ENCODE measurements around the gene JKAMP. TPM values are rescaled to one million over a fixed set of nuclear protein-coding genes. Genes with fewer than 3 reads are reported as not detected.

Gene JKAMP
- total and polyA plus RNA-seq, 2 of the 8 experiments (the other 6 are each of a cell fraction or from before 2014, with no cell fraction given), result 34.9 to 182 TPM

DNA sequence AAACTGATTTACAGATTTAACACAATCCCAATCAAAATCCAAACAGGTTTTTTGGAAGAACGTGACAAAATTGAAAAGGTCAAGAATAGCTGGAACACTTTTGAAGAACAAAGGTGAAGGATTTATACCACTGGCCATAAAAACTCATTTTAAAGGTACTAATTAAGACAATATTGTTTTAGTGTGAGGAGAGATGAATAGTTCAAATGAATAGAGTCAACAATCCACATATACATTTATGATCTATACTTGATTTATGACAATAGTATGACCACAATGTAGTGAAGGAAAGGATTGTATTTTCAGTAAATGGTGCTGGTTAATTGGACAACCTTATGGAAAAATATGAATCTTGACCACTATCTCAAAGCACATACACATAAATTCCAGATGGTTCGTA is 63.0 kb downstream of the JKAMP start (continued):
- TF ChIP-seq, protein P1, sequence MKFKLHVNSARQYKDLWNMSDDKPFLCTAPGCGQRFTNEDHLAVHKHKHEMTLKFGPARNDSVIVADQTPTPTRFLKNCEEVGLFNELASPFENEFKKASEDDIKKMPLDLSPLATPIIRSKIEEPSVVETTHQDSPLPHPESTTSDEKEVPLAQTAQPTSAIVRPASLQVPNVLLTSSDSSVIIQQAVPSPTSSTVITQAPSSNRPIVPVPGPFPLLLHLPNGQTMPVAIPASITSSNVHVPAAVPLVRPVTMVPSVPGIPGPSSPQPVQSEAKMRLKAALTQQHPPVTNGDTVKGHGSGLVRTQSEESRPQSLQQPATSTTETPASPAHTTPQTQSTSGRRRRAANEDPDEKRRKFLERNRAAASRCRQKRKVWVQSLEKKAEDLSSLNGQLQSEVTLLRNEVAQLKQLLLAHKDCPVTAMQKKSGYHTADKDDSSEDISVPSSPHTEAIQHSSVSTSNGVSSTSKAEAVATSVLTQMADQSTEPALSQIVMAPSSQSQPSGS (IDR thresholded peaks at IDR 0.05; ENCODE audit: low read length), result no peak
- TF ChIP-seq YY1 (IDR thresholded peaks at IDR 0.05; ENCODE audit: low read depth, low read length), result no peak
- no peak for TF ChIP-seq HDAC6 (IDR thresholded peaks at IDR 0.05; ENCODE audit: low read depth, low read length)
- TF ChIP-seq CHD2 (IDR thresholded peaks at IDR 0.05; ENCODE audit: low read length), result no peak
- no peak for TF ChIP-seq SUZ12 (IDR thresholded peaks at IDR 0.05; ENCODE audit: low read length)
- TF ChIP-seq CHD1 (IDR thresholded peaks at IDR 0.05; ENCODE audit: low read depth, low read length), result no peak

Other genes with a start within 250 kb of the JKAMP start
- 0.73 and 1.1 TPM in 2 replicates for gene GPR135, start 19.1 kb upstream of the JKAMP start, total RNA-seq (2021; fragmentation: NEBNext Ultra II Directional; extraction: Animal tissue kit (Norgen Biotek cat#: 25700))
- gene GPR135, start 19.1 kb upstream of the JKAMP start, polyA plus RNA-seq (2011; rRNA removed), result 0.48 and 0.66 TPM in 2 replicates
- 12.4 and 15.8 TPM in 2 replicates for gene L3HYPDH, start 109 bp upstream of the JKAMP start, total RNA-seq (2021; fragmentation: NEBNext Ultra II Directional; extraction: Animal tissue kit (Norgen Biotek cat#: 25700))
- gene L3HYPDH, start 109 bp upstream of the JKAMP start, polyA plus RNA-seq (2011; rRNA removed), result 11.2 and 12.1 TPM in 2 replicates
- 0.19 TPM in 1 of 2 replicates, not detected in the other for gene CCDC175, start 92.3 kb downstream of the JKAMP start, total RNA-seq (2021; fragmentation: NEBNext Ultra II Directional; extraction: Animal tissue kit (Norgen Biotek cat#: 25700))
- gene CCDC175, start 92.3 kb downstream of the JKAMP start, polyA plus RNA-seq (2011; rRNA removed), result not detected in 2 replicates

All from H1 (cell line).